Epithelial cell of proximal tubule (primary cell): ENCODE data around the gene DPEP2. TPM values are rescaled to one million over a fixed set of nuclear protein-coding genes. Genes with fewer than 3 reads are reported as not detected.
"Not testable (repeated sequence)": the region's sequence is repeated elsewhere in the genome, so short reads cannot be mapped to it uniquely, and the experiment has no call there.

ENCODE experiments used
- DNase-seq: peaks from one replicate; pipeline ENCODE4 v3.0.0-alpha.2; 2011; ENCODE audit warnings: low read depth
- H3K4me3 ChIP-seq: 2 replicates; pipeline ENCODE4 v1.5.1; 2011; ENCODE audit warnings: low read depth, mild to moderate bottlenecking, low read length
- CTCF ChIP-seq: conservative IDR thresholded peaks from 2 replicates; pipeline ENCODE4 v1.5.1; 2012; ENCODE audit warnings: low read depth, mild to moderate bottlenecking, low read length
- total RNA-seq: library from RNA; depleted of rRNA; stranded (reverse); fragments of >200 nt; gene quantifications from 2 replicates; pipeline ENCODE4 v1.2.3, GENCODE V29; 2015

The DPEP2 gene
- total RNA-seq, 1 donor from 2014 or later: not detected

- no peak overlapping the region for H3K4me3 ChIP-seq
- no peak for DNase-seq
- TF ChIP-seq CTCF: no peak
Observed at GRCh38 chr16:68033101-68033500, 33.8 kb upstream of the DPEP2 start.

- DNase-seq: no peak
- no peak for TF ChIP-seq CTCF
- H3K4me3 ChIP-seq: no peak overlapping the region
Observed at GRCh38 chr16:68031951-68032350, 32.7 kb upstream of the DPEP2 start.

- DNase-seq, H3K4me3 ChIP-seq: not testable (repeated sequence)
Observed at GRCh38 chr16:68030108-68030507, 30.8 kb upstream of the DPEP2 start.

- no peak for DNase-seq
- TF ChIP-seq CTCF: no peak
- no peak overlapping the region for H3K4me3 ChIP-seq
Observed at GRCh38 chr16:68028996-68029395, 29.7 kb upstream of the DPEP2 start.

GRCh38 chr16:68022728-68023537 is 23.6 kb upstream of the DPEP2 start, which contains the start of the genes DDX28 and DUS2:
TSS of gene DDX28 (minus strand) at chr16:68023232. CDS start at chr16:68023202, 30 bp downstream.
TSS of gene DUS2 (plus strand) at chr16:68023284. CDS start at chr16:68038024, 14,740 bp downstream.
- peak; percentile 63 for DNase-seq
- TF ChIP-seq CTCF: no peak
- peak within 1 kb of the TSS; percentile 96 for H3K4me3 ChIP-seq

GRCh38 chr16:68022278-68022727 is 23.0 kb upstream of the DPEP2 start:
- peak overlapping the region; percentile 96 for H3K4me3 ChIP-seq
- no peak for TF ChIP-seq CTCF
- DNase-seq: no peak

GRCh38 chr16:68021490-68021889 is 22.2 kb upstream of the DPEP2 start:
- H3K4me3 ChIP-seq: peak overlapping the region; percentile 96
- TF ChIP-seq CTCF: no peak
- DNase-seq: no peak
